Heart left ventricle (tissue), 13 donors: ENCODE results near the gene SMAD9.

Source experiments
- CTCF ChIP-seq, 12 donors: fragments of 200-600 bp; sonication (generic) in 4 of 12; IDR thresholded peaks; one replicate each; pipeline versions ENCODE4 v1.5.0 to v1.8.0; 2018 to 2022; ENCODE audit warnings: antibody characterized with exemption in 12 of 12, mild to moderate bottlenecking in 5 of 12
- POLR2A ChIP-seq, 2 donors: fragments of 450-650 bp; IDR thresholded peaks; one replicate each; pipeline ENCODE4 v1.6.1; 2017; ENCODE audit warnings: antibody characterized with exemption in 2 of 2, mild to moderate bottlenecking in 2 of 2, moderate library complexity in 2 of 2
- donor health status: ischemic (EF 13 %, LVEDD 7.1; RV severe dilation, severe dysfunction).
- donor health status: DM: no; HTN: yes; CAD: no.
- donor health status: DM: no; HTN: no; CAD: no.
- donor health status: ischemic (EF 25% LVEDD 6.9; RV normal size, moderate dysfunction).
- donor health status: ischemic (EF 25% LVEDD 5.7; RV mildly dilated, moderate dysfunction).
- donor health status: ischemic (EF 35%, LVEDD 5.7; RV mildly dilated, moderate dysfunction).
- donor health status: nonischemic (EF 11% LVEDD 7.7; RV severe dilation, severe dysfunction).
- donor health status: DM: yes; HTN: yes; CAD: no.
- donor health status: PGD.
- donor health status: ischemic (EF 29% LVEDD 5.4; RV normal size, mild dysfunction).
- donor health status: nonischemic (EF 23%, LVEDD 6.1; RV moderate dilation, normal function).

- TF ChIP-seq POLR2A (IDR thresholded peaks at IDR 0.05) (no peak), CTCF (IDR thresholded peaks at IDR 0.05) (no peak)
Observed at GRCh38 chr13:36920616-36921185, 663 bp upstream of the SMAD9 start.
